GM12864 (cell line): Measurements from ENCODE around the gene MEIG1.
A peak's percentile ranks its signal among the peaks of the same experiment; 100 is the strongest.

ENCODE experiments used
- DNase-seq: peaks from one replicate; pipeline ENCODE4 v3.0.0-alpha.2; 2011; ENCODE audit warnings: low read depth
- H3K4me3 ChIP-seq: 2 replicates; pipeline ENCODE4 v1.5.1; 2011; ENCODE audit warnings: mild to moderate bottlenecking, low read depth, low read length, control low read depth
- TF ChIP-seq, protein P1 (sequence below): IDR thresholded peaks from 2 replicates; pipeline ENCODE4 v1.5.1; 2011; ENCODE audit warnings: low read depth, mild to moderate bottlenecking, moderate library complexity, low read length, control low read depth, inconsistent platforms; ENCODE audit errors: missing control alignments

MEIG1 gene, protein sequence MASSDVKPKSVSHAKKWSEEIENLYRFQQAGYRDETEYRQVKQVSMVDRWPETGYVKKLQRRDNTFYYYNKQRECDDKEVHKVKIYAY

DNA sequence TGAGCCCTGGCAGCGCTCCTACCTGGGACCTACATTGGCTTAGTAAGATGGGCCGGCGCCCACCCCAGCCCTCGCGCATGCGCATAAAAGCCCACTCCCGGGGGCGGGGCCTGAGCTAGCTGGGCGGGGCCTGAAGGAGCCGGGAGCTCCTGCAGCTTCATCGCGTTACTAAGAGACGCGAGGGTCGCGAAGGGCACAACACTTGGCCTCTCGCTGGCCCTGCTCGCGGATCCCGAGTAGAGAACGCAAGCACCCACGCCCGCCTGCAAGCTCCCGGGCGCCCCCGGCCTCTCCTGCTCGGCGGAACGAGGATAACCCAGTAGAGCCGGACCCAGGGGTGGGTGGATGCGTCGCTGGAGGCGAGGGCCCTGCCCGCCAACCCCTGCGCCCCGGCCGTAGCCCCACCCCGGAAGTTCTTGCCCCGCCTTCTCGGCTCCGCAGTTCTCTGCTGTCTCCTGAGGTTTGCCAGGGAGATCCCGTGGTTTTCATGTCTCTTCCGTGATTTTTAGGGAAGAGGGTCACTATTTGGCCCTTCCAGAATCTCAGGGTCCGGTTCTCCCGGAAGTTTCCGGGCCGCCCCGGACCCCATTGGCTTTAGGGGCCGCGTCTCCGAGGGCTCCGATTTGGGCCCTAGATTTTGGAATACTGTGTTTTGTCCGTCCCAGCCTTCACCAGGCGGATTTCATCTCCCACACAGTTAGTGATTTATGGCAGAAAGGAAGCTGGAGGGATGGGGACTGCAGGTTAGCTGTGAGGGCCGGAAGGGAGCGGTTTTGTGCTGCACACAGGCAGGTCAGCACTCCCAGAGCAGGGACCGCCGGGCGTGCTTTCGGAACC lies at the start of gene MEIG1:
MEIG1 (plus strand) TSS at position 168 of the 837 bp plus-strand sequence. CDS start 7,081 bp downstream, outside the sequence.
- no peak for DNase-seq
- H3K4me3 ChIP-seq, result peak within 1 kb of the TSS; percentile 75
- TF ChIP-seq, protein P1, sequence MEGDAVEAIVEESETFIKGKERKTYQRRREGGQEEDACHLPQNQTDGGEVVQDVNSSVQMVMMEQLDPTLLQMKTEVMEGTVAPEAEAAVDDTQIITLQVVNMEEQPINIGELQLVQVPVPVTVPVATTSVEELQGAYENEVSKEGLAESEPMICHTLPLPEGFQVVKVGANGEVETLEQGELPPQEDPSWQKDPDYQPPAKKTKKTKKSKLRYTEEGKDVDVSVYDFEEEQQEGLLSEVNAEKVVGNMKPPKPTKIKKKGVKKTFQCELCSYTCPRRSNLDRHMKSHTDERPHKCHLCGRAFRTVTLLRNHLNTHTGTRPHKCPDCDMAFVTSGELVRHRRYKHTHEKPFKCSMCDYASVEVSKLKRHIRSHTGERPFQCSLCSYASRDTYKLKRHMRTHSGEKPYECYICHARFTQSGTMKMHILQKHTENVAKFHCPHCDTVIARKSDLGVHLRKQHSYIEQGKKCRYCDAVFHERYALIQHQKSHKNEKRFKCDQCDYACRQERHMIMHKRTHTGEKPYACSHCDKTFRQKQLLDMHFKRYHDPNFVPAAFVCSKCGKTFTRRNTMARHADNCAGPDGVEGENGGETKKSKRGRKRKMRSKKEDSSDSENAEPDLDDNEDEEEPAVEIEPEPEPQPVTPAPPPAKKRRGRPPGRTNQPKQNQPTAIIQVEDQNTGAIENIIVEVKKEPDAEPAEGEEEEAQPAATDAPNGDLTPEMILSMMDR, result no peak

DNA sequence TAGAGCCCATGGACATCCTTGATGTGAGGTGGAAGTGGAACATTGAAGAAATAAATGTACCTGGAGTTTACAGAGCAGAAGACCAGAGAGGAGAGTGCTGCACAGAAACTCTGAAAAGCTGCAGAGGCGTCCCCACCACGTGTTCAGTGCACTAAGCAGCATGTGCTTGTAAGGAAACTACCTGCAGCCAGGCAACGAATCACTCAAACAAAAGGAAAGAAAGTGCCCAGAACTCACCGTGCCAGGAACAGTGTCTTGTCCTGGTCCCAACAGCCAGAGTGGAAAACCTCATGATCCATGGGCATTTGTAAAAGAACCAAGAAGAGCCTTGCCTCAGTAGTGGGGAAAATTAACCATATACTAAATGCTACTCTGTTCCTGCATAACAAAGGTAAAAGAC lies 48.2 kb upstream of the MEIG1 start:
- no peak overlapping the region for H3K4me3 ChIP-seq
- TF ChIP-seq, protein P1, result no peak
- no peak for DNase-seq

DNA sequence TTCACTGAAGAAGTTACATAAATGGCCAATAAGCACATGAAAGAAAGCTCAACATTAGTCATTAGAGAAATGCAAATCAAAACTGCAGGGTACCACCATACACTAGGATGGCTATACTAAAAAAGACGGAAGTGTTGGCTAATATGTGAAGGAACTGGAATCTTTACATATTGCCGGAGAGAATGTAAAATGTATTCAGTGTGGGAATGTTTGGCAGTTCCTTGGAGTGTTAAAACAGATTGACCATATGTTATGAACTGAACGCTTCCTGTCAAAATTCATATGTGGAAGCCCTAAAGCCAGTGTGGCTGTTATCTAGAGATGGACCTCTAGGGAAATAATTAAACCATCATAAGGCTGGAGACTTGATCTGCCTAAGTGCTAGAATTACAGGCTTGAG lies 47.4 kb upstream of the MEIG1 start:
- DNase-seq, result no peak
- TF ChIP-seq, protein P1, result no peak

DNA sequence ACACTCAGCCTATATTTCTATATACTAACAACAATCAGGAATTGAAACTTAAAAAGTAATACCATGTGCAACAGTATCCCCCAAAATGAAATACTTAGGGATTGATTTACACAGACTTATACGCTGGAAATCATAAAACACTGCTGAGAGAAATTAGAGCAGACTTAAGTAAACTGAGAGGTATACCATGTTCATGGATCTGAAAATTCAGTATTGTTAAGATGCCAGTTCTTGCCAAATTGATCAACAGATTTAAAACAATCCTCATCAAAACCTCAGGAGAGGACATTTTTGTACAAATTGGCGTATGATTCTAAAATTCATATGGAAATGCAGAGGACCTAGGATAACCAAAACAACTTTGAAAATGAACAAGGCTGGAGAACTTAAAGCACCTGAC lies 42.6 kb upstream of the MEIG1 start:
- TF ChIP-seq, protein P1, result no peak
- DNase-seq, result no peak
- no peak overlapping the region for H3K4me3 ChIP-seq

More for the DNA sequence above, 47.4 kb upstream of the MEIG1 start:
- no peak overlapping the region for H3K4me3 ChIP-seq

DNA sequence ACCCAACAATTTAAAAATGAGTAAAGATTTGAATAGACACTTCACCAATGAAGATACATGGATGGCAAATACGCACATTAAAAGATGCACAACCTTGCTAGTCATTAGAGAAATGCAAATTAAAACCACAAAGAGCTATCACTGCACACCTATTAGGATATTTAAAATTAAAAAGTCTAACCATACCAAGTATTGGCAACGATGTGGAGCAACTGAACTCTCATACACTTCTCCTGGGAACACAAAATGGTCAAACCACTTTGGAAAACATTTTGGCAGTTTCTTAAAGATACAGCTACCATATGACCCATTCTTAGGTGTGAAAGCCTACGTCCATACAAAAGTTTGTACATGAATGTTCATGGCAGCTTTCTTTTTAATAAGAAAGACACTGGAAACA lies 41.4 kb upstream of the MEIG1 start:
- TF ChIP-seq, protein P1, result no peak
- DNase-seq, result no peak
- H3K4me3 ChIP-seq, result no peak overlapping the region

DNA sequence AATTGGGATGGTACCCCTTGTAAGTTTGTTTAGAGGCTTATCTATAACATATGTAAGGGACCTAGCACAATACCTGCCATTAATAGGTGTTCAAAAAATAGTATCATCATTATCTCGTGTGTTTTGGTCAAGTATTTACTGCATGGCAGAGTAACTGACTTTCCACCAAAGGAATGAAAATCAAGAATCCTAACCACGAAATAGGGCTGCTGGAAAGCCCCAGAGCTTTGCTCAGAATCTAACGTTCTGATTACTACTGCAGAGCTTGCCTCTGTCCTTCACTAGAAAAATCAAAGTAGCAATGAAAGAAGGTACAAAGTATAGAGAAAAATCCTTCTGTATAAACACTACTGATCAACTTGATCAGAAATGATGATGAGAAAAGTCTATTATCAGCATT lies 40.2 kb upstream of the MEIG1 start:
- DNase-seq, result no peak
- no peak overlapping the region for H3K4me3 ChIP-seq
- TF ChIP-seq, protein P1, result no peak
